GM13977 (cell line): Measurements from ENCODE around the gene GALNT9.

ENCODE experiments used
- DNase-seq: peaks from one replicate; pipeline ENCODE4 v3.0.0; 2012; ENCODE audit warnings: low spot score
- CTCF ChIP-seq: IDR thresholded peaks from 2 replicates; pipeline ENCODE4 v1.5.1; 2012; ENCODE audit warnings: mild to moderate bottlenecking, control low read depth; ENCODE audit not compliant: insufficient read depth; ENCODE audit errors: extremely low read depth, missing control alignments
- in situ Hi-C: fragments of 300-500 bp; cut with MboI; formaldehyde crosslinking; loops from one replicate; pipeline ENCODE4 v1.12.0; 2022; ENCODE audit warnings: low sequenced_read_pairs, low pct_unique_long_range_greater_than_20kb, mixed read lengths, inconsistent platforms; ENCODE audit not compliant: unreplicated experiment

Gene GALNT9

GRCh38 chr12:132166093-132166492 is 163.3 kb downstream of the GALNT9 start:
- in situ Hi-C loops, result no loop called here
- no peak for DNase-seq
- no peak for TF ChIP-seq CTCF

- TF ChIP-seq CTCF, result no peak
- DNase-seq, result no peak
- in situ Hi-C loops, result no loop called here
Measured at GRCh38 chr12:132165584-132165983, 163.8 kb downstream of the GALNT9 start.

- TF ChIP-seq CTCF, result no peak
- no peak for DNase-seq
- in situ Hi-C loops, result no loop called here
Measured at GRCh38 chr12:132164426-132164825, 165.0 kb downstream of the GALNT9 start.

- TF ChIP-seq CTCF, result no peak
- no peak for DNase-seq
- in situ Hi-C loops, result no loop called here
Measured at GRCh38 chr12:132163911-132164288, 165.5 kb downstream of the GALNT9 start.

GRCh38 chr12:132163041-132163910 is 166.1 kb downstream of the GALNT9 start:
- DNase-seq, result no peak
- TF ChIP-seq CTCF, result no peak
- in situ Hi-C loops, result no loop called here

DNA sequence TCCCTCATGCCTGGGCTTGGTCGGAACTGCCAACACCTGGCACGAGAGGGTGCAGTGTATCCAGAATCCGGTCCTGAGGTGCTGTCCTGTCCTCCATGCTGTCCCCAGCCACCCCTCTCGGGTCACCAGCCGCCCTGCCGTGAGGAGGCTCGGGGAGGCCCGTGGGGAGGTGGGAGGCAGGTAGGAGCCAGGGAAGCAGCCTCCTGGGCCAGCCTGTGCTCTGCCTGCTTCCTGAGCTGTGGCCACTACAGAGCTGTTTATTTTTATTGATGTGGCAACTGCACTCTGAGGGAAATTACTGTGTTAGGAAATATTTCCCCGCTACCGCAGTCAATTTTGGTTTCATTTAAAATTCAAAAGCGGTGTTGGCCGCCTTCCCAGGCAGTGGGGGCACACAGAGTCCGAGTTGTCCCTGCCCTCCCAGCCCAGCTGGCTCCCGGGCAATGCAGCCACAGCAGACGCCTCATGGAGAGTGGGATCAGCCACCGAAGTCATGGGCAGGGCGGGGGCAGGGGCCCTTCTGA is 166.8 kb downstream of the GALNT9 start:
- in situ Hi-C loops, result no loop called here
- no peak for TF ChIP-seq CTCF
- DNase-seq, result no peak
